GM13976 (cell line): Measurements from ENCODE around the gene CDK7.

ENCODE experiments used
- DNase-seq: peaks from one replicate; pipeline ENCODE4 v3.0.0; 2012; ENCODE audit warnings: low spot score
- CTCF ChIP-seq: IDR thresholded peaks from 2 replicates; pipeline ENCODE4 v1.5.1; 2012; ENCODE audit warnings: borderline replicate concordance, mild to moderate bottlenecking; ENCODE audit not compliant: insufficient read depth; ENCODE audit errors: extremely low read depth, missing control alignments, control extremely low read depth
- in situ Hi-C: fragments of 300-500 bp; cut with MboI; formaldehyde crosslinking; loops from one replicate; pipeline ENCODE4 v1.12.0; 2022; ENCODE audit warnings: low sequenced_read_pairs, mixed read lengths, inconsistent platforms; ENCODE audit not compliant: unreplicated experiment

The CDK7 gene

GRCh38 chr5:69299625-69300024 is 64.9 kb downstream of the CDK7 start:
- no peak for TF ChIP-seq CTCF
- no peak for DNase-seq
- in situ Hi-C loops: no loop called here

DNA sequence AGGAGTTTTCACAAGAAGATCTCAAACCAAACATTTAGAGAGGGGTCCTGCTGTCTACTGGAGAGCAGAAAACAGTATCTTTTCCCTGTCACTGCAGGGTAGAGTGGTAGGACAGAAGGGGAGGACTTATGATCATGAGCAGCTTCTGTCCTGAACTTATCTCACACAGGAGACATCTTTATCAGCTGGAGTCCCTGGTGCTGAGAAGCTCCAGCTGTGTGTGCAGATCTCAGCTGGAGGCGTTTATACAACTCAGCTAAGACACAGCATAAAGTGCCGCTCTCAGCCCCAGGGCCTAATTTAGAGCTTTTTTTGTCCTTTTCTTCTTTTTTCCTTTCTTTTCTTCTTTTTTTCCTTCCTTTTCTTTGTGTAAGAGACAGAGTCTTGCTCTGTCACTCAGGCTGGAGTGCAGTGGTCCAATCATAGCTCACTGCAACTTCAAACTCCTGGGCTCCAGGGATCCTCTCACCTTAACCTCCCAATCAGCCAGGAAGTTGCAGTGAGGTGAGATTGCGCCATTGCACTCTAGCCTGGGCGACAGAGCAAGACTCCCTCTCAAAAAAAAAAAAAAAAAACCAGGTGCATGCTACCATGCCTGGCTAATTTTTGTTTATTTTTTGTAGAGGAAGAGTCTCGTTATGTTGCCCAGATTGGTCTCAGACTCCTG is 66.0 kb downstream of the CDK7 start:
- in situ Hi-C loops: no loop called here
- no peak for TF ChIP-seq CTCF
- DNase-seq: no peak

- in situ Hi-C loops: no loop called here
These were observed 70.8 kb downstream of the CDK7 start for GRCh38 chr5:69305512-69305911.

DNA sequence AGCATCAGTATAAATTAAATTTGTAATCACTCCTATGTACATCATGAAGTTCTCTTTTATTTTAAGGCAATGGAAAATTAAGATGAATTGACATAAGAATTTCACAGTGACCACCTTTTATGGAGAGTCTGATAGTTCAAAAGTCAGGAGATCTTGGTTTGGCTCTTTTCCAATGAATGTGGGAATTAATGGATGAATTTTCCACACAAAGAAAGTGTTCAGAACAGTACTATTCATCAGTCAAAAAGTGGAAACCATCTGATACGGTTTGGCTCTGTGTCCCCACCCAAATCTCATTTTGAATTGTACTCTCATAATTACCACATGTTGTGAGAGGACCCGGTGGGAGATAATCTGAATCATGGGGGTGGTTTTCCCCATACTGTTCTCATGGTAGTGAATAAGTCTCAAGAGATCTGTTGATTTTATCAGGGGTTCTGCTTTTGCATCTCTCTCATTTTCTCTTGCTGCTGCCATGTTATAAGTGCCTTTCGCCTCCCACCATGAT is 73.4 kb downstream of the CDK7 start:
- TF ChIP-seq CTCF: no peak
- in situ Hi-C loops: no loop called here
- no peak for DNase-seq

More at GRCh38 chr5:69305512-69305911, 70.8 kb downstream of the CDK7 start:
- no peak for TF ChIP-seq CTCF
- DNase-seq: no peak

- no peak for TF ChIP-seq CTCF
- in situ Hi-C loops: no loop called here
- DNase-seq: no peak
These were observed 74.7 kb downstream of the CDK7 start for GRCh38 chr5:69309380-69309779.

DNA sequence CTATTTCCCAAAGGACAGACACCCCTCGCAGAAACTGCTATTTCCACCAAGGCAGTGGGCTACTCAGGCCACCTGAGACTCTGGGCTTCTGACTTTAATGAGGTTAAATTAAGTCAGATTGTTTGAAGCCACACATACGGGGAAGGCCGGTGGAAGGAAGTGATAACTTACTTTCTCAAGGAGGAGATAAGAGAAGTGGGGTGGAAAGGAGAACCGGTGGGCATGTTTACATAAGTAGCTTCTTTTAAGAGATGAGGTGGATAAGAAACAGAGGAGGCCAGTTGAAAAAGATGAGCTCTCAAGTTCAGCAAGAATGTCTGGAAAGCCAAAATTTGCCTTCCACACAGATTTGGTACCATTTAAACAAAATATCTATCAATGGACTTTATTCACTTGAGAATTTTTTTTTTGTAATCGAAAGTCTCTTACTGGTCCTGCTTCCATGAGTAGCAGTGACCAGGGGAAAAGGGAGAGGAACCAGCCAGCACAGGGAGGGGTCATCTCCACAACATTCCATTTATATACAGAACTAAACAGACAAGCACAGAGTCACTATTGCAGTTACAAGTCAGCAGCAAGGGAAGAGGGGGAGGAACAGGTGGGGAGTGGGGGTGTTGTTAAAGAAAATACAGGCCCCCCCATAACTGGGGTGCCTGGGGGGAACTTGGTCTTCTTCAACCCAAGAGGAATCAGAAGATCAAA is 77.9 kb downstream of the CDK7 start:
- in situ Hi-C loops: no loop called here
- DNase-seq: no peak
- TF ChIP-seq CTCF: no peak
